Dermis microvascular lymphatic vessel endothelial cell (primary cell): ENCODE results near the gene DNAH17. TPM values are rescaled to one million over a fixed set of nuclear protein-coding genes. Genes with fewer than 3 reads are reported as not detected.

Source experiments
- DNase-seq, 2 donors: peaks; one replicate each; pipeline versions ENCODE4 v3.0.0 to v3.0.0-alpha.2; 2010; ENCODE audit warnings: low read depth in 2 of 2
- total RNA-seq: library from RNA; depleted of rRNA; stranded (reverse); fragments of >200 nt; gene quantifications from 2 replicates; pipeline ENCODE4 v1.2.1, GENCODE V29; 2014

The DNAH17 gene
- total RNA-seq, 1 donor from 2014 or later: under 0.01 TPM

DNA sequence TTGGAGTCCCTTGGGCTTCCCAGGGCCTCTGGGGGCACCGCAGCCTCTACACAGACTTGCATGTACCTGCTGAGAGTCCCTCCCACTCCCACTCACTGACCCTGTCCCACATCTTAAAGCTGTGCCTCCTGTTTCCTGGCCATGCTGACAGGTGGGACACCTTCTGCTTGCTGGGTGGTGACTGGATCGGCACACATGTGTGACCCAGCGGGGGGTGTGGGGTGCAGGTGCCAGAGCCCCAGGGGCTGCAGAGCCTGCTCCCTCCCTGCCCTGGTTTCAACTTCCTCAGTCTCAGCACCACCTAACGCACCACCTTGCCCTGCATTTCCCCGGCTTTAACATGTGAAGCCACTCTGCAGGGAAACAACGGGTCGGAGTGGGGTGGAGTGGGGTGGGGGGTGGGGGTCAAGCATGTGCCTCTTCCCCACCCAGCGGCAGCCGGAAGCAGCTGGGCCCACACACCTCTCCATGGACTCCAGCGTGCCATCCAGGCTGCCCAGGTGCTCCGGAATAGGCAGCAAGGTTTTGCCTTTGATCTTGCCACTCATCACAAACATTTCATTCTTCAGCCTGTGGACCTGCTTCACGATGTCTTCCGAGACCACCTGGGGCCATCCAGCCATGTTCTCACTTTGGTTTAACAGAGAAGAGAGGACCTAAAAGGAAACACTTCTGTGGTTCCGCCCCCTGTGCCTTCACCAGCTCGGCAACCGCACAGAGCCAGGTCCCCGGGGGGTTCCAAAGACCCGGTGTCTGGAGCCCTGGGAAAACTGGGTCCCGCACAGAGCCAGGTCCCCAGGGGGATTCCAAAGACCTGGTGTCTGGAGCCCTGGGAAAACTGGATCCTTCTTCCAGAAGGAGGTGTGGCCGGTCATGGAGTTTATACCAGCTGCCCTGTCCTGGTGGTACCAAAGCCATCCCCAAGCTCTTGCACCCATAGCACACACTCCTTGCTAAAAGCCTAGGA is 4.7 kb downstream of the DNAH17 start:
- no peak for DNase-seq

DNA sequence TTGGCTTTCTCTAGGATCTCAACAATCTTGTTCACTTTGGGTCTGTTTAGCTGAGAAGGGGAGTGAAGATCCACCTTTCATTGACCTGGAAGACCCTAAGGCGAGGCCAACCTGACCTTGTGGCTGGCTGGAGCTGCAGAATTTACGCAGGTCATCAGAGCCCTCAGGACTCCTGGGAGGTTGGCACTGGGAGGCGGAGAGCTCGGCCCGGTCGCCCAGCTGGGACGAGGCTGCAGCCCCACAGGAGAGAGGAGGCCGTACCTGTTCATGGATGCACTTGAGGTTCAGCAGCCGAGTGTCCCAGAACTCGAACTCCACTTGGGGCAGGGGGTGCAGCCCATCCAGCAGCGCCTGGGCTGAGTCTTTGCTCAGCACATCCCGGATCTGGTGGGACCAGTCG is 5.9 kb downstream of the DNAH17 start:
- DNase-seq: no peak

DNA sequence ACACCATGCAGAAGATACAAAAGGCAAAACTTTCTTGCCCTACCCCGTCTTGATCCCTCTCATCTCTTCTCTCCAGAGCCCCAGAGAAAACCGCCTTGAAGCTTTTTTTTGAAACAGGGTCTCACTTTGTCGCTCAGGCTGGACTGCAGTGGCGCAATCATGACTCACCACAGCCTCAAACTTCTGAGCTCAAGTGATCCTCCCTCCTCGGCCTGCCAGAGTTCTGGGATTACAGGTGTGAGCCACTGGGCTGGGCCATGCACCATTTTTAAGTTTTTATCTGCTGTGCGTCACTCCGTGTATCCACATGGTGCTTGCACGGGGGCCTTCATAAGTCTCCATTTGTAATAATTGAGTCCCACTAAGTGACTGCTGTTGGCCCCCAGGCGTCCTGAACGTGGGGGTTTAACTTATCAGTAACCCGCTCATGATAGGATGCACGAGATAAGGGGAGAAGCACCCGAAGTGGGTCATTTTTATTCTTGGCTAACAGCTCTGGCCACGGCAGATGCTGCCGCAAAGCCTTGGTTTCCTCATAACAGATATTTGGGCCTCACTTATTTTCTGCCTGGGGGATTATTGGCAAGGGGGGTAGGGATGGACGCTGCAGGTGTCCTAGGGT is 8.6 kb downstream of the DNAH17 start:
- no peak for DNase-seq

DNA sequence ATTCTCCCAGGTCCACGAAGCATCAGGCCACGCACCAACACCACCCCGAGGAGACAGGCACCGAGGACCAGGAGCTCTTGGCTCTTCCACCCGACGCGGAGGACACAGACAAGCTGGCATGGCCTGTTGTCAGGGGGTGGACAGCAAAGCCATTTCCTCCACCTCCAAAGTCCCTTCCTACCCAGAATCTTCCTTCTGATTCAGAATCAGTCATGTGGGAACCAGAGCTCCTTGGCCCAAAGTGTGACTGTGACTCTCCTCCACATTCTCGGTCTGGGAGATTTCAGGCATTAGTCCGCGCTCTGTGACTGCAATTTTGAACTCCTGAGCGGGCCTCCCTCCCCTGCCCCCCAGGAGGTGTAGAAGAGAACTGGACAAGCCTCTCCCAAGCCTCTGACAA is 9.2 kb downstream of the DNAH17 start:
- DNase-seq: no peak

DNA sequence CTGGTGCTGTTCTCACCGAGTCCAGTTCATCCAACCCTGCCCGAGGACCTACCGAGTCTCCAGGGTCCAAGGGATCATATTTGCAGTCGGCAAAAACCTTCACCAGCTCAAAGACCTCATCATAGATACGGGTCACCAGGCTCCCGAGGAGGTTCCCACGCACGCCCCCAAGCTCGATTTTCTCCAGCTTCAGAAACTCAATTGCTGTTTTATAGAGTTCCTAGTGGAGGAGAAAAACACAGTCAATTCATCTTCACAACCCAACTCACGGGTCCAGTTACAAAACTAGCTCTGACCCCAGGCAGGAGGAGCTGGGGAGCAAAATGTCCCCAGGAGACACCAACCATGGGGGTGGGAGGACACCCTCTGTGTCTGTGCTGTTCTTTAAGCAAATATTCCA is 10.2 kb downstream of the DNAH17 start:
- no peak for DNase-seq

DNA sequence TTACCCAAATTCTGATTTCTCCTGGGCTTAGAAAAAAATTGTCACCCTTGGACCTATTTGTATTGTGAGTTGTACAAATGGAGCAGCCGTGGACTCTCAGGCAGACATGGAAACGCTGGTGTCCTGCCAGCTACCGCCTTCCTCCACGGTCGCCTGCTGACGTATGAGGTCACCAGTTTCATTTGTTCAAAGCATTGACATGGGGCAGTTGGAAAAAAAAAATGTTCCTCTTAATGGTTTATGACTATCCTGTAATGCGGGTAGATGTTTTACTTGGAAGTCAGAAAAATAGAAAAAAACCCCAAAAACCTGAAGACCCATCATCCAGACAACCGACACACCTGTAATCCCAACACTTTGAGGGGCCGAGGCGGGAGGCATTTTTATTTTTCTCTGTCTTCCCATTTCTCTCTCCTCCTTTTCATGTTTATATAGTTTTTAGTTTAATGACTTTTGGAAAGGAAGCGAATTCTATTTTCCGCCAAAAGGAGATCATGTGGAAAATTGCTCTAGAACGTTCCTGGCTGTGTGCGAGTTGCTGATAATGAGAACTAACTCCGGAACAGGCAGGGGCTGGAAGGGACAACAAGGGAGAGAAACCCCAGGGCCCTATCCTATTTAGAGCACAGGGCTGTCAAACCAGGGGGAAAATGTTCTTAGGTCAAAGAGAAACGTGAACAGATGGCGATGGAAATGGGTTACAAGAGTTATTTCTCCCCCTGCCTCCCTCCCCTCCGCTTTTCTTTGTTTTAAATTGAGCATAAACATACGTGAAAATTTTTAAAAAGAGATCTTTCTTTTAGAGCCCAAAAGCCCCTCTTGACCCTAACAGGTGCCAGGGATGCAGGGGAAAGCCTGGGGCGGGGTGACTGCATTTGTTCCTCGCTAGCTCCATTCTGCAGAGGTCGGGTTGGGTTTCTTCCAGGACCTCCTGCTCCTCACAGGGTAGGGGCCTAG is 13.7 kb downstream of the DNAH17 start:
- peak; percentile 78 to 97 for DNase-seq

DNA sequence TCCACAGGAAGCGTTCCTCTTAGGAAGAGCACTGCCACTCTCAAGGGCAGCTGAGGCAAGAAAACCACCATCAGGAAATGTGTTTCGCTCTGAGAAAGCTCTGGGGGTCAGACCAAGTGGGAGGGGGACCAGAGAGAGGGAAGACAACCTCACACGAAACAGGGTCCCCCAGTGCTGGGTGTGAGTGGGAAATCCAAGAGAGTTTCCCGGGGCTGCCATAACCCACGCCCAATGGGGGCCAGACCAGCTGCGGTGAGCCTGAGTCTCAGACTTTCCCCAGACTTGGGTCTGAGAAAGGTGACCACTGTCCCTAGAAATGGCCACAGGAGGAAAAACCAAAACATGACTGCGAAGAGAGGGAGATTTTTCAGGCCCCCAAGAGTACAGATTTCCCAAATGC is 14.5 kb downstream of the DNAH17 start:
- no peak for DNase-seq

DNA sequence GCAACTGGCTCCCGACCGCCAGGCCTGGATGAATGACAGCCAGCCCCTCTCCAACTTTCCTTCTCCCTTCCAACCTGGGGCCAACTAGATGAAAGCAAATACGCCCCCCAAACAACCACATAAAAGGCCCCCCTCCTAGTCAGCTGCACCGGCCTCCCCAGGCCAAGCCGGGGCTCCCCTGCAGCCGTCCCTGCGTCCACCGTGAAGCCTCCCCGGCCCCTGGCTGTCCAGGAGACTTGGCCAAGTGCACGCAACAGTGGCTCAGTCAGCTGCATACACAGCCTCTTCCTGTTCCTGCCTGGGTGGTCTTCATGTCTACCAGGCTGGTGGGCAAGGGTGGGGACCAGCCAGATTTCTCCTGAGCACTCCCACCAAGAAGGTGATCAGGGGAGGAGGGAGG is 16.0 kb downstream of the DNAH17 start:
- no peak for DNase-seq

DNA sequence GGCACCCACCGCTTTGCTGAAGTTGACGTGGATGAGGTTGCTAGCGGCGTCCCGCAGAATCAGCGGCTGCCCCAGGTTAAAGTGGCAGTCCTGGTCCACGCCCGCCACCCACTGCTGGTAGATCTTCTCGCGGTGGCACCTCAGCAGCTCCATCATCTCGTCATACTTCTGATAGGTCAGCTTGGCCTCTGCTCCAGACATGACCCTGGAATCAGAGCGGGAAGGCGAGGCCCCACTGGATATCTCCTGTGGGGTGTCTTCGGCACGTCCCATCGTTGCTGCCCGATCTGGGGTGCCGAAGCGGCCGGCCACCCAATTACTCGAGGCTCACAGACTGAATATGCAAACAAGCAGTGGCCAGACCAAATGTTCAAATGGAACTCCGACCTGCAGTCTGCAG is 16.5 kb downstream of the DNAH17 start:
- DNase-seq: no peak

DNA sequence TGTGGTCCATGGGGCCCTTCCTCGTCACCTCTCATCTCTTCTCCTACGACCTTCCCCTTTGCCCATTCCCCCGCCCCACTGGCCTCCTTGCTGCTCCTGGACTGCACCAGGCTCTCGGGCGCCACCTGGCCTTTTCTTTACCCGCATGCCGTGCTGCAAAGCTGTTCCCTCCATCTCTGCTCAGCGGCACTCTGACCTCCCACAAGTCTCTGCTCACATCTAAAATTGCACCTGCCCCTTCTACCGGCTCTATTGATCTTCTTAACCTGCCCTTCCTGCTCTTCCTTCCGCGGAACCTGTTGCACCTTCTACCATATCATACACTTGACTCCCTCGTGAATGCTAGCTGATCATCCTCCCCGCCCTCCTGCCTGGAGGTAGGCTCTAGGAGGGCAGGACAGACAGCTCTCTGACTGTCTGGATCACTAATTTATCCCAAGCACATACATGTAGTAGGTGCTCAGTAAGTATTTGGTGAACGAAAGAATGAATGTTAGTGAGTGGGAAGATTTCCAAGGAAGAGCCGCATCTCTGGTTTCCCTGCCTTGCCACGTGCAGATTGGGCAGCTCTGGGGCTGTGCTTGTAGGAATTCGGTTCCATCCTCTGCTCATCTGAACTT is 17.3 kb downstream of the DNAH17 start:
- no peak for DNase-seq

DNA sequence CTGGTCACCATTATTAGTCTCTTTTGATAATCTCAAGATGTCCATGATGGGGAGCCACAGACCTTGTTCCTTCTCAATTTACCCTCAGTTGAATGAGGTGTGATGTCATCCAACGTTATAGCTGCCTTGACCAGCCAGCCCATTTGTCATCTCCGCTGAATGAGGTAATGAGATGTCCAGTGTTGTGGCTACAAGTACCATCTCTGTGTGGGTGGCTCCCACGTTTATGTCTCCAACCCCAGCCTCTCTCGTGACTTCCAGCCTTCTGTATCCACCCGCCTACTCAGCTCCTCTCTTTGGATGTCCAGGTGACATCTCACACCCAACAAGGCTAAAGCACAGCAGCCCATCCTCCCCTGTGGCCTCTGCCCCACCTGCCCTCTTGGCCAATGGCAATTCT is 18.2 kb downstream of the DNAH17 start:
- DNase-seq: no peak

DNA sequence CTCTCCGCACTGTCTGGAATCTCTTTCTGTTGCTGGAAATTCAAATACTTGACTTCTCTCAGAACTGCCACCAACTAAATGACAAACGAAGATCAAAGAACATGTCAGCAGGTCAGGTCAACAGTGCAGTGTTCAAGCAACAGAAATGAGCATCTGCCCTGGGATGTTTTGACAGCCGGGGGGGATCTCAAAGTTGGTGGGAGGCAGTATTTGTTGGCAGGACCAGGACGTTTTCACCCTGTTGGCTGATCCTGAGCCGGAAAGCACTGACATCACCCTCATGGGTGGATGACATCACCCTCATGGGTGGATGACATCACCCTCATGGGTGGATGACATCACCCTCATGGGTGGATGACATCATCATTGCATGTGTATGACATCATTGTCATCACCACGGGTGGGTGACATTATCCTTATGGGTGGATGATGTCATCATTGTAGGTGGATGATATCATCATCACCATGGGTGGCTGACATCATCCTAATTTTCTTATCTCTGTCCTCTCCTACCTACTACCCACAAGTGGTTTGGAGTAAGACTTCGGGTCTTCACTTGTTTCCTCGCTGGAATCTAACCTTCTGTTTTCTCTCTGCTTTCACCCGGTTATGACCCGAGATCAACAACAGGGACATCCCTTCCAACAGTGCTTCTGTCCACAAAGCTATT is 18.9 kb downstream of the DNAH17 start:
- DNase-seq: no peak

DNA sequence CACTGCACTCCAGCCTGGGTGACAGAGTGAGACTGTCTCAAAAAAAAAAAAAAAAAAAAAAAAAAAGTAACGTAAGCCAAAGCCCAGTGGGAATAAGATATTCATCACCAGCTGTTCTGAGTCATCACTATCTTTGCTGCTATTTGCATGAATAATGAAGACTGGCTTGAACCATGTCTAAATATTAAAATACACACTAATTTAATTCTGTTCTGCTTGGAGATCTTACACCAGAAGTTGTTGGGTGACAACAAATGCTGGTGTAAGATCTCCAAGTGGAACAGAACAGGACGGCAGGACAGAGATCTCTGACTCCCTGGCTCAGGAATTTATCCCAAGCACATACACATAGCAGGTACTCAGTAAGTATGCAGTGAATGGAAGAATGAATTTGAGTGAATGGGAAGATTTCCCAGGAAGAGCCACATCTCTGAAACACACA is 19.6 kb downstream of the DNAH17 start:
- no peak for DNase-seq

DNA sequence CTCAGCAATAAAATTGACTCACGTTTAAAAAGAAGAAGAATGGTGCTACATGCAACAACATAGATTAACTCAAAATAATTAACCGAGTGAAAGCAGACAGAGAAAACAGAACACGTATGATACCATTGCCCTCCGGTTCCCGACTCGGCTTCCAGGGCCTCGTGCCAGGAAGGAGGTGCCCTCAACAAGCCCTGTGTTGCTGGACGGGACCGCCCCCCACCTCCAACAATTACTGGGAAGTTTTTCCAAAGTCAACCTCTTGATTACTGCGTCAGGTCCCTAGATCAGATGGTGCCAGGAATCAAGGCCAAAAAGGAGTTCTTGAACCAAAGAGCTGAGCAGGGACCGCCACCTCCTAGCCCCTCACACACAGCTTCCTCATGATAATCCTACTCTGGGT is 20.4 kb downstream of the DNAH17 start:
- DNase-seq: no peak

DNA sequence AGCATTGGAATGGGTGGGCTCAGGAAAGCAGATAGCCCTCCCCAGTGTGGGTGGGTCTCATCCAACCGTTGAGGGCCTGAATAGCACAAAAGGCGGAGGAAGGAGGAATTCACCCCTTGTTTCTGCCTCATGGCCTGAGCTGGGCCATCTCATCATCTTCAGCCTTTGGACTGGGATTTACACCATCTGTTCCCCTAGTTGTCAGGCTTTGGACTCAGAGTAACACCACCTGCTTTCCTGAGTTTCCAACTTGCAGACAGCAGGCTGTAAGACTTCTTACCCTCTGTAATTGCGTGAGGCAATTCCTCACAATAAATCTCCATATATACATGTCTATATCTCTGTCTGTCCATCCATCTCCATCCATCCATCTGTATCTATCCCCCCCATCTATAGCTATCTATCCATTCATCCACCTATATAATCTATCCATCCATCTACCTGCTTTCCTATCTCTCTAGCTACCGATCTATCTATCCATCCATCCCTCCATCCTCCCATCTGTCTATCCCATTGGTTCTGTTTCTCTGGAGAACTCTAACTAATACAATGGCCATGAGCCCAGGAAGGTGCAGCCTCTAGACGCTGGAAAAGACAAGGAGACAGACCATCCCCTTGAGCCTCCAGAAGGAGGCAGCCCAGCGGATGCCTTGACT is 21.3 kb downstream of the DNAH17 start:
- DNase-seq: no peak

DNA sequence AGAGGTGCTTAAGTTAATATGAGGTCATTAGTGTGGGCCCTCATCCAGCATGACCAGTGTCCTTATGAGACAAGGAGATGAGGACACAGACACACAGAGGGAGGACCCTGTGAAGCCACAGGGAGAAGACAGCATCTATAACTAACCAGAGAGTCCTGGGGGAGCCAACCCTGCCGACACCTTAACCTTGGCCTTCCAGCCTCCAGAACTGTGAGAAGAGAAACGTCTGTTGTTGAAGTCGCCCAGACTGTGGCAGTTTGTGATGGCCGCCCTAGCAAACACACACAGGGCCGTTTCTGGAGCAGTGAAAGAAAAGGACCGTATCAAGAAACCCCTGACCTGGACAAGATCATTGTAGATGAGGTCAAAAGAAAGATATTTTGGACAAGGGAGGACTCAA is 26.7 kb downstream of the DNAH17 start:
- no peak for DNase-seq

DNA sequence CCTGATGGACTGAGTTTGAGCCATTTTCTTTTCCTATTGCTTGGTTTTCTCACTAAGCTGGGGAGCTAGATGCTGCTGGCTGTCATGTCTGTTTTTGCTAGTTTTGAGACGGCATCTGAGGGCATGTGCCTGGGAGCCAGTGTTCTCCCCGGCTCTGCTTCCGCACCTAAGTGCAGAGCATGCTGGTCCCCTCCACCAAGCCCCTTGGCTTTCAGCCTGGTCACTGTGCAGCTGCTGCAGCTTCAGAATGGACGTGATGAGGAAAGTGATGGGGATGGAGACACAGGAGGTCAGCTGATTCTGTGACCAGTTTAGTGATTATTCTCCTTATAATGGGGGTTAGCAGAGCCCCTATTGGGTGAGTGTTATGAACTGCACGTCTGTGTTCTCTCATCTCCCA is 28.5 kb downstream of the DNAH17 start:
- no peak for DNase-seq

DNA sequence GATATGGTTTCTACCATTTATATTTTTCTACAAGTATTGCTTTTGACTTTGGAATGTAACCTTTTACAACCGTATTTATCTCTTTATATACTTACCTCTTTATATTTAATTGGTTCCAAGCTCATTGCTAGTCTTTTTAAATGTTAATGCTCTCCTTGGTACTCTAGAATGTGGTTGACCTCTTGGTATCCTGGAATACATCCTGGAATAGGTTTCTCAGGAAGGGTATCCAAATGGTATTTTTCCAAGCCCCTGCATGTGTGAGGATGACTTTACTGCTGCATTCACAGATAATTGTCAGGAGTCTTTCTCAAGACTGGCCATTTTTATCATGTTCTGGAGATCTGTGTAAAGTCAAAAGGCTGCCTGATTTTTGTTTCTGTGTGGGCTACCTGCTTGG is 30.2 kb downstream of the DNAH17 start:
- no peak for DNase-seq

DNA sequence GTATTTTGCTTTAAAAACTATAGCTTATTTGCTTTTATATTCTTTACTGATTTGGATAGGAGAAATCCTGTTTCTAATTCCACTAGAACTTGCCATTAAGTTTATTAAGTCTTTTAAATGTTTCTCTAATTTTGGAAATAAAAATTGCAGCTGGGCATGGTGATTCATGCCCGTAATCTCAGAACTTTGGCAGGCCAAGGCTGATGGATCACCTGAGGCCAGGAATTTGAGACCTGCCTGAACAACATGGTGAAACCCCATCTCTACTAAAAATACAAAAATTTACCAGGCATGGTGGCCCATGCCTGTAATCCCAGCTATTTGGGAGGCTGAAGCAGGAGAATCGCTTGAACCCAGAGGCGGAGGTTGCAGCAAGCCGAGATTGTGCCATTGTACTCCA is 30.7 kb downstream of the DNAH17 start:
- DNase-seq: no peak
